Prostate gland (tissue), 2 donors: ENCODE measurements around the gene KRT73. TPM values are rescaled to one million over a fixed set of nuclear protein-coding genes. Genes with fewer than 3 reads are reported as not detected.

Source experiments
- DNase-seq: peaks from one replicate; pipeline ENCODE4 v3.0.0-alpha.2; 2019; ENCODE audit warnings: low spot score
- H3K27ac ChIP-seq, 2 donors: fragments of 200-600 bp; sonication (generic); 2 replicates each; pipeline ENCODE4 v1.5.1; 2017 to 2019
- H3K27me3 ChIP-seq: fragments of 200-600 bp; sonication (generic); replicated peaks from 2 replicates; pipeline ENCODE4 v1.5.1; 2019; ENCODE audit not compliant: insufficient read depth
- H3K36me3 ChIP-seq, 2 donors: fragments of 200-600 bp; sonication (generic); 1 replicate in 1 of 2; 2 replicates in 1 of 2; pipeline versions ENCODE4 v1.5.1 to v1.8.1; 2017 to 2019
- H3K4me1 ChIP-seq: fragments of 200-600 bp; sonication (generic); replicated peaks from 2 replicates; pipeline ENCODE4 v1.5.1; 2019
- H3K4me3 ChIP-seq, 2 donors: fragments of 200-600 bp; sonication (generic); 2 replicates each; pipeline ENCODE4 v1.5.1; 2017 to 2019
- H3K9me3 ChIP-seq: fragments of 200-600 bp; sonication (generic); 2 replicates; pipeline ENCODE4 v1.5.1; 2017
- CTCF ChIP-seq, 4 experiments: fragments of 200-600 bp in 2 of 4; fragments of 450-650 bp in 2 of 4; sonication (generic) in 2 of 4; IDR thresholded peaks; 1 replicate in 3 of 4; 2 replicates in 1 of 4; pipeline ENCODE4 v1.5.1; 2016 to 2019; ENCODE audit warnings: antibody characterized with exemption in 4 of 4, mild to moderate bottlenecking in 2 of 4, moderate library complexity in 2 of 4
- POLR2A ChIP-seq: fragments of 450-650 bp; IDR thresholded peaks from one replicate; pipeline ENCODE4 v1.6.1; 2016; ENCODE audit warnings: antibody characterized with exemption, mild to moderate bottlenecking
- POLR2AphosphoS5 ChIP-seq: sonication (generic); formaldehyde crosslinking; IDR thresholded peaks from one replicate; pipeline ENCODE4 v1.6.1; 2017; ENCODE audit warnings: antibody characterized with exemption
- WGBS: methylation state at CpG from one replicate; pipeline ENCODE4 v1.1.5; 2018; 5-methylcytosine and 5-hydroxymethylcytosine counted together
- intact Hi-C: fragments of 100-400 bp; cut with DNase I; formaldehyde crosslinking; loops from one replicate; pipeline ENCODE4 v1.14.2; 2022
- total RNA-seq, 2 donors: library from RNA; depleted of rRNA; stranded (reverse); fragments of >200 nt; gene quantifications; one replicate each; pipeline ENCODE4 v1.1.0, GENCODE V29; 2016

Gene KRT73
- total RNA-seq, 2 donors from 2014 or later: not detected

GRCh38 chr12:52636189-52636588 is 17.8 kb upstream of the KRT73 start:
- no peak for DNase-seq
- Histone ChIP-seq H3K36me3 (no peaks in the 10 kb centered on the region), H3K27me3 (no peaks in the 10 kb centered on the region), H3K9me3 (no peaks in the 10 kb centered on the region), H3K27ac (no peak overlapping the region), H3K4me3 (no peak overlapping the region), H3K4me1 (no peaks in the 10 kb centered on the region)
- intact Hi-C loops: no loop called here
- 84% methylated on average over 6 of the region's 6 CpGs for WGBS
- no peak for TF ChIP-seq CTCF (IDR thresholded peaks at IDR 0.05)
- no peak for TF ChIP-seq POLR2A
- TF ChIP-seq POLR2AphosphoS5: no peak

GRCh38 chr12:52634266-52635056 is 16.1 kb upstream of the KRT73 start:
- Histone ChIP-seq H3K4me1 (no peaks in the 10 kb centered on the region), H3K36me3 (no peaks in the 10 kb centered on the region), H3K9me3 (no peaks in the 10 kb centered on the region), H3K27me3 (no peaks in the 10 kb centered on the region), H3K27ac (no peak overlapping the region), H3K4me3 (no peak overlapping the region)
- TF ChIP-seq POLR2AphosphoS5 (peak; percentile 59), CTCF (IDR thresholded peaks at IDR 0.05) (no peak)
- intact Hi-C loops: no loop called here
- peak; percentile 80 for DNase-seq
- 36% methylated on average over 6 of the region's 7 CpGs for WGBS

- Histone ChIP-seq H3K36me3 (no peaks in the 10 kb centered on the region), H3K27me3 (peaks cover 2% of the 10 kb centered on the region), H3K4me3 (no peak overlapping the region), H3K27ac (no peak overlapping the region), H3K4me1 (no peaks in the 10 kb centered on the region), H3K9me3 (no peaks in the 10 kb centered on the region)
- no peak for TF ChIP-seq POLR2AphosphoS5
- TF ChIP-seq CTCF (IDR thresholded peaks at IDR 0.05): no peak
- TF ChIP-seq POLR2A: no peak
- no peak for DNase-seq
- intact Hi-C loops: no loop called here
- WGBS: 85% methylated on average over 4 of the region's 4 CpGs
Observed at GRCh38 chr12:52633383-52633782, 15.0 kb upstream of the KRT73 start.

- H3K27ac ChIP-seq: no peak overlapping the region
- H3K4me1 ChIP-seq: no peaks in the 10 kb centered on the region
- 69% methylated on average over 4 of the region's 4 CpGs for WGBS
- H3K4me3 ChIP-seq: no peak overlapping the region
- intact Hi-C loops: no loop called here
- H3K9me3 ChIP-seq: no peaks in the 10 kb centered on the region
- DNase-seq: no peak
- no peaks in the 10 kb centered on the region for H3K36me3 ChIP-seq
- H3K27me3 ChIP-seq: peaks cover 2% of the 10 kb centered on the region
- TF ChIP-seq POLR2AphosphoS5 (no peak), CTCF (IDR thresholded peaks at IDR 0.05) (no peak), POLR2A (no peak)
Observed at GRCh38 chr12:52632656-52633055, 14.3 kb upstream of the KRT73 start.
